Osteocyte (in vitro differentiated cells): ENCODE measurements around the gene GLB1L3. TPM values are rescaled to one million over a fixed set of nuclear protein-coding genes. Genes with fewer than 3 reads are reported as not detected.
"Not testable (repeated sequence)": the region's sequence is repeated elsewhere in the genome, so short reads cannot be mapped to it uniquely, and the experiment has no call there.

Source experiments
- DNase-seq: peaks from one replicate; pipeline ENCODE4 v3.0.0; 2021; ENCODE audit warnings: mixed read lengths; ENCODE audit not compliant: unreplicated experiment; ENCODE audit errors: extremely low spot score
- H3K27ac Mint-ChIP-seq: one replicate; pipeline ENCODE4 v1.8.0; 2021; ENCODE audit warnings: mild to moderate bottlenecking, mixed read lengths; ENCODE audit not compliant: unreplicated experiment
- H3K27me3 Mint-ChIP-seq: one replicate; pipeline ENCODE4 v1.8.0; 2021; ENCODE audit warnings: mixed read lengths; ENCODE audit not compliant: unreplicated experiment
- H3K36me3 Mint-ChIP-seq: one replicate; pipeline ENCODE4 v1.8.0; 2021; ENCODE audit warnings: mixed read lengths; ENCODE audit not compliant: unreplicated experiment
- H3K4me1 Mint-ChIP-seq: one replicate; pipeline ENCODE4 v1.8.0; 2021; ENCODE audit warnings: mixed read lengths; ENCODE audit not compliant: unreplicated experiment
- H3K4me3 Mint-ChIP-seq: one replicate; pipeline ENCODE4 v1.8.0; 2021; ENCODE audit warnings: mild to moderate bottlenecking, moderate library complexity, mixed read lengths; ENCODE audit not compliant: unreplicated experiment
- H3K9me3 Mint-ChIP-seq: one replicate; pipeline ENCODE4 v1.8.0; 2021; ENCODE audit warnings: mixed read lengths; ENCODE audit not compliant: unreplicated experiment
- total RNA-seq: library from RNA; stranded (reverse); gene quantifications from 2 replicates; pipeline ENCODE4 v1.2.1, GENCODE V29; 2021
- TF ChIP-seq, protein P1 (sequence below): fragments of 200-600 bp; sonication (generic); IDR thresholded peaks from 2 replicates; pipeline ENCODE4 v1.5.0; 2021; ENCODE audit warnings: antibody characterized with exemption, mild to moderate bottlenecking, moderate library complexity

Gene GLB1L3
- total RNA-seq, 1 donor from 2014 or later, result not detected

DNA sequence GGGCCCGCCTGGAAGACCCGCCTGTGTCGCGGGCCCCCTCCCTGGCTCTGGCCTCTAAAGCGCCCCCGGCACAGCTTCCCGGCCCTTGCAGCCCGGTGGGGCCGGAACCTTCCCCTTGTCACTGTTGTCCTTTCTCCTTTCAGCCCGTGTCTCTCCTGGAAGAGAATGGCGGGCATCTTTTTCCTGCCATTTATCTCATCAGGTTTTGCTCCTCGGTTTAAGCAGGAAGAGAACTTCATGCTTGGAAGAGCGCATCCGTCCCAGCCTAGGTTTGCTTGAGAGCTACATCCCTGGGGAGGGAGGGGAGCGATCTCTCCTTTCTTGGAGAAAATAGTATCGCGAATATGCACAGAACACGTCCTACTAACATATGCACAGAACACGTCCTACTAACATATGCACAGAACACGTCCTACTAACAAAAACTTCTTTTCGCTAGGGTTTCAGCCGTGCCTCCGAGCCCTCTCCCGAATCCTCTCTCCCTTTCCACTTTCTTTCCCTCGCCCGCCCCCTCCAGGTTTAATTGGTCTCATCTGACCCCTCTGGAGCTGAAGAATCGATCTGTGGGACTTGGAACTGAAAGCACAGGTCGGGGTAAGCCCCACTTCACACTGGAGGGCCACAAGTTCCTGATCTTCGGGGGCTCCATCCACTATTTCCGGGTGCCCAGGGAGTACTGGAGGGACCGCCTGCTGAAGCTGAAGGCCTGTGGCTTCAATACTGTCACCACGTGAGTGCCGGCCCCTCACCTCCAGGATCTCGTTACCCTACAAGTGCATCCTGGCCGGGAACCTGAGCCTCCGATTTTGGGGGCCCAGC is 1.2 kb downstream of the GLB1L3 start:
- H3K27me3 Mint-ChIP-seq, result peaks cover 80% of the 10 kb centered on the region
- no peak overlapping the region for H3K27ac Mint-ChIP-seq
- no peaks in the 10 kb centered on the region for H3K9me3 Mint-ChIP-seq
- H3K4me1 Mint-ChIP-seq, result peaks cover 15% of the 10 kb centered on the region
- H3K4me3 Mint-ChIP-seq, result peak overlapping the region; percentile 50
- DNase-seq, result peak; percentile 70
- H3K36me3 Mint-ChIP-seq, result no peaks in the 10 kb centered on the region
- TF ChIP-seq, protein P1, sequence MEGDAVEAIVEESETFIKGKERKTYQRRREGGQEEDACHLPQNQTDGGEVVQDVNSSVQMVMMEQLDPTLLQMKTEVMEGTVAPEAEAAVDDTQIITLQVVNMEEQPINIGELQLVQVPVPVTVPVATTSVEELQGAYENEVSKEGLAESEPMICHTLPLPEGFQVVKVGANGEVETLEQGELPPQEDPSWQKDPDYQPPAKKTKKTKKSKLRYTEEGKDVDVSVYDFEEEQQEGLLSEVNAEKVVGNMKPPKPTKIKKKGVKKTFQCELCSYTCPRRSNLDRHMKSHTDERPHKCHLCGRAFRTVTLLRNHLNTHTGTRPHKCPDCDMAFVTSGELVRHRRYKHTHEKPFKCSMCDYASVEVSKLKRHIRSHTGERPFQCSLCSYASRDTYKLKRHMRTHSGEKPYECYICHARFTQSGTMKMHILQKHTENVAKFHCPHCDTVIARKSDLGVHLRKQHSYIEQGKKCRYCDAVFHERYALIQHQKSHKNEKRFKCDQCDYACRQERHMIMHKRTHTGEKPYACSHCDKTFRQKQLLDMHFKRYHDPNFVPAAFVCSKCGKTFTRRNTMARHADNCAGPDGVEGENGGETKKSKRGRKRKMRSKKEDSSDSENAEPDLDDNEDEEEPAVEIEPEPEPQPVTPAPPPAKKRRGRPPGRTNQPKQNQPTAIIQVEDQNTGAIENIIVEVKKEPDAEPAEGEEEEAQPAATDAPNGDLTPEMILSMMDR, result no peak

DNA sequence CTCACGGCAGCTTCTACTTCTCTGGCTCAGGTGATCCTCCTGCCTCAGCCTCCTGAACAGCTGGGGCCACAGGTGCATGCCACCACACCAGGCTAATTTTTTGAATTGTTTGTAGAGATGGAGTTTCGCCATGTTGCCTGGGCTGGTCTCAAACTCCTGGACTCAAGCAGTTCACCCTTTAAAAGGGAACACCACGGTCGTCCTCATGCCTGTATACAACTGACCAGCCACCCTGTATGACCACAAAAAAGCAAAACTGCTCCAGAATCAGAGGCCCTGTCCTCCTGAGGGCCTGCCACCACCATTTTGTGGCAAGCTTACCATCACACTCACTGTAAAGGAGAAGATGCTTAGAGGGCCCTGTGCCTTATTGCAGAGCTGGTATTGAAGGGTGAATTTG is 2.2 kb downstream of the GLB1L3 start:
- H3K36me3 Mint-ChIP-seq, result no peaks in the 10 kb centered on the region
- H3K4me3 Mint-ChIP-seq, result no peak overlapping the region
- TF ChIP-seq, protein P1, result no peak
- no peak overlapping the region for H3K27ac Mint-ChIP-seq
- H3K4me1 Mint-ChIP-seq, result peaks cover 15% of the 10 kb centered on the region
- H3K9me3 Mint-ChIP-seq, result no peaks in the 10 kb centered on the region
- H3K27me3 Mint-ChIP-seq, result peaks cover 70% of the 10 kb centered on the region
- peak; percentile 34 for DNase-seq

DNA sequence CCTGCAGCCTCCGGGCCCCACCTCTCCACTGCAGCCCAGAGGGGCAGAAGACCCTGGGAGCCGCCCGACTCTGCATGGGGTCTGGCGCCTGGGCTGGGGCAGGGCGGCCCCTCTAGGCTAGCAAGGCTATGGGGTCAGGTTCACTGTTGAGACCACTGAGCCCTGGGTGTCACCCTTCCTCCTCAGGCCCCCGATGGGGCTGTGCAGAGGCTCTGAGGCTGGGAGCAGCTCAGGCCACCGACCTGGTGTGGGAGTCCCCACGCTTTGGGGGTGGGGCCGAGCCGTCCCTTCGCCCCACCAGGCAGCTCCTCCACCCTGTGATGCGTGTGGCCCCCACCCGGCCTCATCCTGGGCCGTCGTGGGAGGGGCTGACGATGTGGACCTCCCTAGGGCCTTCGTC is 5.5 kb downstream of the GLB1L3 start:
- not testable (repeated sequence) for H3K4me3 Mint-ChIP-seq, H3K9me3 Mint-ChIP-seq, H3K36me3 Mint-ChIP-seq, H3K27ac Mint-ChIP-seq, DNase-seq, H3K4me1 Mint-ChIP-seq
- peaks cover 50% of the 10 kb centered on the region for H3K27me3 Mint-ChIP-seq

DNA sequence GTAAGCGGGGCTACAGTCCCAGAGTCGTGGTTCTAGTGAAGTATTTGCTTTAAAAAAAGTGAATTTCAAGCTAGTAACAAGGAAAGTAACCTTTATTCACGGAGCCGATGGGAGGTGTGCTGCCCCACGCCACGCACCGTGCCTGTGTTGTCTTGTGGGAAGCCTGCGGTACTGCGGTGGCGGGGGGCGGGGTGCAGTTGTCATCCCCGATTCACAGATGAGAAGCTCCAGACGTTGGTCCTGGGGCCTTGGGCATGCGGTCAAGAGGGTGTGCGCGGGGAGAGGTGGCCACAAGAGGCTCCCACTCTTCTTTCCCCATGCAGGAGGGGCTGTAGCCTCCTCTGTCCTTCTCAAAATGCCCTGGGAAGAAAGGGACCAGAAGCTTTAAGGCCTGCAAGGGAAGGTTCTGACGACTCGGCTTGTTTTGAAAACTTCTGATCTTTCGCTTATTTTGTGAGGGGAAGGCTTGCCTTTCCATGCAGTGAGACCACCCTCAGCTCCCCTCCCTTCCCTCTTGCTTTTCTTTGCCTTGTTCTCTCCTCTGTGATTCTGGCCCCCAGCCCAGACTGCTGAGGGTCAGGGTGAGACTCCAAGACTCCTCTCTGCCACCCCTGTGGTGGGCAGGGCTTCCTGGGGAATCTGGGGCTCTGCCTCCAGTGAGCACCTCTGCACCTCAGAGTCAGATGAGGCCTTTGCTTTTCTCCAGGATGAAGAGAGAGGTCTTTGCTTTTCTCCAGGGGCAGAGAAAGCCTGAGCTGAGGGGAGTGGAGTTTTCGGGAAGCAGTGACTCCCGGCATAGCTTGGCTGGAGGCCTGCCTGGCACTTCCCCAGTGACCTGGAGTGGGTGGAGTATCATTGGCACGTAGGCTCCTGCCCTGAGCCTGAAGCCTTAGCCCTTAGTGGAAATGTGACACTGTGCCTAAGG is 6.2 kb downstream of the GLB1L3 start:
- Mint-ChIP-seq H3K27ac (no peak overlapping the region), H3K27me3 (peaks cover 46% of the 10 kb centered on the region)

DNA sequence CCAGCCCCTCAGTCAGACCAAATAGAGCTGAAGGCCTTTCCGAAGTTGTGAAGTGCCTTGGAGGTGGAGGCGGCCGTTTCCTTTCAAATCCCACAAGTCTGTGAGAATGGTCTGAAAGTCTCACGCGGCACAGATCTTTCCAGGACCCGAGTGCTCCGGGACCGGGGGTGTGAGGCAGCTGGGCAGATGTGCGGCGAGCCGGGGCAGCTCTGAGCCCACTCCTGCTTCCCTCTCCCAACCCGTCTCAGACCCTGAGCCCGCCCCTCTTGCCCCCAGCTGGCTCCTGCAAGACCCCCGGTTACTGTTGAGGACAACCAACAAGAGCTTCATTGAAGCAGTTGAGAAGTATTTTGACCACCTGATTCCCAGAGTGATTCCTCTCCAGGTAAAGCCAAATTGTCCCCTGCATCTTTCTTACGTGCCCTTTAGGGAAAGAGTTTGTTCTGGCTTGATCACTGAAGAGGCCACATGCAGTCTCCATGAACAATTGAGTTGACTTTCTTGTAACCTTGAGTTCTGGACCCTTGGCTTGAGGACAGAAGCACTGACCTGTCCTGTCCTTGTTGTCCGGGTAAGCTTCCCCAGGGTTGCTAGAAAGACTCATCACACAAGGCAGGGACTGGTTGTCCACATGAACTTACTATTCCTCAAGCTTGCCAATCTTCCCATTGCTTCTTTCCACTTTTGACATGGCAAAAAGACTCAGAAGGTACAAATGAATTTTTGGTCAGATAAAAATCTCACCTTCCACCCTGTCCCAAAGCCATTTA is 7.5 kb downstream of the GLB1L3 start:
- Mint-ChIP-seq H3K27me3 (peaks cover 39% of the 10 kb centered on the region), H3K36me3 (no peaks in the 10 kb centered on the region), H3K9me3 (no peaks in the 10 kb centered on the region), H3K27ac (no peak overlapping the region), H3K4me3 (no peak overlapping the region), H3K4me1 (no peaks in the 10 kb centered on the region)
- no peak for DNase-seq
- TF ChIP-seq, protein P1, result no peak

More for the DNA sequence above, 6.2 kb downstream of the GLB1L3 start:
- DNase-seq, result no peak
- Mint-ChIP-seq H3K4me3 (no peak overlapping the region), H3K36me3 (no peaks in the 10 kb centered on the region), H3K4me1 (no peaks in the 10 kb centered on the region), H3K9me3 (no peaks in the 10 kb centered on the region)
- TF ChIP-seq, protein P1, result no peak

DNA sequence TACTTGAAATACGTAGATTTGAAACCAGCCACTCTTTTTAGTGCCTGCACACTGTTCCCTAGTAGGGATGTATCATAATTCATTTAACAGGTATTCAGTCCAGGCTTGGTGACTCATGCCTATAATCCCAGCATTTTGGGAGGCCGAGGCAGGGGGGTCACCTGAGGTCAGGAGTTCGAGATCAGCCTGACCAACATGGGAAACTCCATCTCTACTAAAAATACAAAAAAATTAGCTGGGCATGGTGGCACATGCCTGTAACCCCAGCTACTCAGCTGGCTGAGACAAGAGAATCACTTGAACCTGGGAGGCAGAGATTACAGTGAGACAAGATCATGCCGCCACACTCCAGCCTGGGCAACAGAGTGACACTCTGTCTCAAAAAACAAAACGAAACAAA is 8.2 kb downstream of the GLB1L3 start:
- not testable (repeated sequence) for H3K4me3 Mint-ChIP-seq, DNase-seq, H3K9me3 Mint-ChIP-seq, H3K27ac Mint-ChIP-seq, H3K4me1 Mint-ChIP-seq, H3K36me3 Mint-ChIP-seq
- H3K27me3 Mint-ChIP-seq, result peaks cover 37% of the 10 kb centered on the region
